ENCODE measurements around the gene MED14.

Gene MED14

DNA sequence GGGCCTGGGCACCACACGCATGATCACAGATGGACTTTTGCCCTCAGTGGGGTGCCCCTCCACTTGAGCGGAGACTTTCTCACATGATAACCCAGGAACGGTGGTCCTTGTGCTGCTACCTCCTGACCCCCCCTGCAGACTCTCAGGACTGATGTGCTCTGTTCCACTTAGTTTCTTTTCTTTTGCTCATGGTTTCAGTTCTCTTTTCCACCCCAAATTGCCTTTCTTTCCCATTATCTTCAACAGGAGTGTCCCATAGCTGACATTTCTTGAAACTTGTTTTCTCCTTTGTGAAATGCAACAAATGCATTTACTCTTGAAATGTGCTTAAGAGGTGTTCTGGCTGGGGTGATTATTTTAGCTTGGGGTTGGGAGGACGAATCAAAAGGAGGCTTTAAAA is 103.1 kb downstream of the MED14 start:
- Histone ChIP-seq H3K4me1 (no peaks in the 10 kb centered on the region), H3K9me3 (no peaks in the 10 kb centered on the region), H3K36me3 (peaks cover 3% of the 10 kb centered on the region), H3K27me3 (no peaks in the 10 kb centered on the region), H3K4me3 (ENCODE audit: low read depth, low read length) (no peak overlapping the region)
- TF ChIP-seq, protein P1, sequence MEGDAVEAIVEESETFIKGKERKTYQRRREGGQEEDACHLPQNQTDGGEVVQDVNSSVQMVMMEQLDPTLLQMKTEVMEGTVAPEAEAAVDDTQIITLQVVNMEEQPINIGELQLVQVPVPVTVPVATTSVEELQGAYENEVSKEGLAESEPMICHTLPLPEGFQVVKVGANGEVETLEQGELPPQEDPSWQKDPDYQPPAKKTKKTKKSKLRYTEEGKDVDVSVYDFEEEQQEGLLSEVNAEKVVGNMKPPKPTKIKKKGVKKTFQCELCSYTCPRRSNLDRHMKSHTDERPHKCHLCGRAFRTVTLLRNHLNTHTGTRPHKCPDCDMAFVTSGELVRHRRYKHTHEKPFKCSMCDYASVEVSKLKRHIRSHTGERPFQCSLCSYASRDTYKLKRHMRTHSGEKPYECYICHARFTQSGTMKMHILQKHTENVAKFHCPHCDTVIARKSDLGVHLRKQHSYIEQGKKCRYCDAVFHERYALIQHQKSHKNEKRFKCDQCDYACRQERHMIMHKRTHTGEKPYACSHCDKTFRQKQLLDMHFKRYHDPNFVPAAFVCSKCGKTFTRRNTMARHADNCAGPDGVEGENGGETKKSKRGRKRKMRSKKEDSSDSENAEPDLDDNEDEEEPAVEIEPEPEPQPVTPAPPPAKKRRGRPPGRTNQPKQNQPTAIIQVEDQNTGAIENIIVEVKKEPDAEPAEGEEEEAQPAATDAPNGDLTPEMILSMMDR (IDR thresholded peaks at IDR 0.05; ENCODE audit: low read depth, low read length) = no peak
- DNase-seq = no peak

DNA sequence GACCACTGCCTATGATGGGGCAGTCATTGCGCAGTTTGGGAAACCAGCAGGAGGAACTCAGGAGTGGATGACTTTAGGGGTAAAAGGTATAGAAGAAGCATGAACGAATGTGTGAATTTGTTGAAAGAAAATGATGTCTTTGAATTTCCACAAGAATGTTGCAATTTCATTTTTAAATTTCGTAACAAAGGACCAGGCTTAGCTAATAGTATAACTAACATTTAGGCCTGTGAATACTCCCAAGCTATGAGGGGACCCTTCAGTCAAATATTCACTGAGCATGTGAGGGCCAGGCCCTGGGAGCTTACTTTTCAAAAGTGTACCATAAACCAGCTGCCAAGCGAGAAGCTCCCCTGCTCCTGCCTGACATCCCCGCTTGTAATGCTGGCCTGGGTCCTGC is 106.8 kb downstream of the MED14 start:
- TF ChIP-seq, protein P1 (IDR thresholded peaks at IDR 0.05; ENCODE audit: low read depth, low read length) = no peak
- Histone ChIP-seq H3K4me3 (ENCODE audit: low read depth, low read length) (no peak overlapping the region), H3K9me3 (no peaks in the 10 kb centered on the region), H3K36me3 (peaks cover 3% of the 10 kb centered on the region; the same call in 1 of the 2 replicates), H3K27me3 (no peaks in the 10 kb centered on the region), H3K4me1 (no peaks in the 10 kb centered on the region)
- DNase-seq = no peak

DNA sequence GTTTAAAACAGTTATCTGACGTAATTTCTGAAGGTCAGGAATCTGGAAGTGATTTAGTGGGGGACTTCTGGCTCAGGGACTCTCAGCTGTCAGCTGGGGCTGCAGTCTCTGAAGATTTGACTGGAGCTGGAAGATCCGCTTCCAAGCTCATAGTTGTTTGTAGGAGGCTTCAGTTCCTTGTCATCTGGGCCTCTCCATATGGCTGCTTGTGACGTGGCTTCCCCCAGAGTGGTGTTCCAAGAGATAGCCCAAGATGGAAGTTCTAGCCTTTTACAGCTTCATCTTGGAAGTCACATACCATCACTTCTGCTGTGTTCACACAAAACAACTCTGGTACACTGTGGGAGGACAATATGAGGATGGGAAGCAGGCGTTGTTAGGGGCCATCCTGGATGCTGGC is 110.0 kb downstream of the MED14 start:
- Histone ChIP-seq H3K9me3 (no peaks in the 10 kb centered on the region), H3K4me1 (no peaks in the 10 kb centered on the region), H3K27me3 (no peaks in the 10 kb centered on the region), H3K36me3 (0 out of 2 replicates have a peak, but pooled peaks cover 3% of the 10 kb centered on the region), H3K4me3 (ENCODE audit: low read depth, low read length) (no peak overlapping the region)
- TF ChIP-seq, protein P1 (IDR thresholded peaks at IDR 0.05; ENCODE audit: low read depth, low read length) = no peak
- no peak for DNase-seq

DNA sequence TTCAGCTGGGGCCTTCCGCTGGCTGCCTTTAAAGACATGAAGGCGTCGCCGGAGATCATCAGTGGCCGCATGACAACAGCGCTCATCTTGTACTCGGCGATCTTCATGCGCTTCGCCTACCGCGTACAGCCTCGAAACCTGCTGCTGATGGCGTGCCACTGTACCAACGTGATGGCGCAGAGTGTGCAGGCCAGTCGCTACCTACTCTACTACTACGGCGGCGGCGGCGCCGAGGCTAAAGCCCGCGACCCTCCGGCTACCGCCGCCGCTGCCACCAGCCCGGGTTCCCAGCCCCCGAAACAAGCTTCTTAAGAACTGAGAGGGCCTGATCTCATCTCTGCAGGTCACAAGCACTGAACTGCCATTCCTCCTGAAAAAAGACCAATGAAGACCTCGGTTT is 111.7 kb downstream of the MED14 start:
- TF ChIP-seq, protein P1 (IDR thresholded peaks at IDR 0.05; ENCODE audit: low read depth, low read length) = no peak
- DNase-seq = no peak
- Histone ChIP-seq H3K4me1 (no peaks in the 10 kb centered on the region), H3K36me3 (no peaks in the 10 kb centered on the region), H3K27me3 (no peaks in the 10 kb centered on the region), H3K9me3 (no peaks in the 10 kb centered on the region), H3K4me3 (ENCODE audit: low read depth, low read length) (no peak overlapping the region)

DNA sequence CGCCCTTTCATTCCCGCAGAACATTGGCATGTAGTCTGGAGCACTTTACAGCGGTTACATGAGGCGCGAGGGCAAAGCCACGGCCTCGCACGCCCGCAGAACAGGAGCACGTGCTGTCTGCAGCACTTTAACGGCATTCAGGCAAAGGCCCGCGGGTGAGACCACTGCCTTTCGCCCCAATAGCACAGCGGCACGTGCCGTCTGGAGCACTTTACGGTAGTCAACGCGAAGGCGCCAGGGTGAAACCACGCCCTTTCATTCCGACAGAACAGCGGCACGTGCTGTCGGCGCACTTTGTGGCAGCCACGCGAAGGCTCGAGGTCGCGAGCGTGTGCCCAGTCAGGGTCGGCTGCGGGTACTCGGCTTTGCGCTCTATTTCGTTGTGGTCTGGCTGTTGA is 112.2 kb downstream of the MED14 start, which contains the start of gene MPC1L:
TSS of gene MPC1L (plus strand) at position 290 of the 398 bp plus-strand sequence. CDS start 138 bp downstream, outside the sequence.
- no peaks in the 10 kb centered on the region for H3K36me3 ChIP-seq
- H3K27me3 ChIP-seq = no peaks in the 10 kb centered on the region
- H3K4me1 ChIP-seq = no peaks in the 10 kb centered on the region
- no peak for DNase-seq
- no peaks in the 10 kb centered on the region for H3K9me3 ChIP-seq
- no peak within 1 kb of the TSS for H3K4me3 ChIP-seq (ENCODE audit: low read depth, low read length)
- TF ChIP-seq, protein P1 (IDR thresholded peaks at IDR 0.05; ENCODE audit: low read depth, low read length) = no peak

DNA sequence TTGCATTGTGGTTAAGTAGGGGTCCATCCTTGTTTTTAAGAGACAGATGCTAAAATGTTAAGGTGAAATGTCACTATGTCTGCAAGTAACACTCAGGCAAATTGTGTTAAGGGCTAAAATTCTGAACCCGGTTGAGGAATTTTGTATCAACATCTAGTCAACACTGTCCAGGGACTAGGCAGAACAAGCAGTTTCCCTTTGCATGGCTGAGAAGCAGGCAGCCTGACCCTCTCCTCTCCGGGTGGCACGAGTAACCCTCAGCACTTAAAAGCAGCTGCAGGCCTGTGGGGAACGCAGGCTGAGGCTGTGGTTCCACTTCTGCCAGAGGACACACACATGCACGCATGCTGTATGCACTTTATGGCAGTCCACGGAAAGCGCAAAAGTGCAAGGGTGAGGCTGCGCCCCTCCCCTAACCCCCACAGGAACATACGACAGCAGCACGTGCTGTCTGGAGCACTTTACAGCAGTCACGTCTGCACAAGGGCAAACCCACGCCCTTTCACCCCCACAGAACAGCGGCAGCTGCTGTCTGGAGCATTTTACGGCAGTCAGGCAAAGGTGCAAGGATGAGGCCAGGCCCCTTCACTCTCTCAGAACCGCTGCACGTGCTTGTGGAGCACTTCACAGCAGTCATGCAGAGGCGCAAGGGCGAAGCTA is 112.7 kb downstream of the MED14 start:
- no peak for DNase-seq

More for the DNA sequence above, 112.7 kb downstream of the MED14 start:
- TF ChIP-seq, protein P1 (IDR thresholded peaks at IDR 0.05; ENCODE audit: low read depth, low read length) = no peak
- Histone ChIP-seq H3K9me3 (no peaks in the 10 kb centered on the region), H3K4me1 (no peaks in the 10 kb centered on the region), H3K4me3 (ENCODE audit: low read depth, low read length) (no peak overlapping the region), H3K36me3 (no peaks in the 10 kb centered on the region), H3K27me3 (no peaks in the 10 kb centered on the region)
